Neural cell (in vitro differentiated cells): ENCODE measurements around the gene QKI. TPM values are rescaled to one million over a fixed set of nuclear protein-coding genes. Genes with fewer than 3 reads are reported as not detected.

Experiments
- H2AFZ ChIP-seq: fragments of 200-600, 300-800 bp; sonication (generic), shearing (Covaris generic); 2 replicates; pipeline ENCODE4 v1.6.0; 2014; ENCODE audit warnings: low read depth, mild to moderate bottlenecking, antibody characterized with exemption, low read length, moderate library complexity
- H3F3A ChIP-seq: fragments of 200-600 bp; shearing (Covaris generic); 2 replicates; pipeline ENCODE4 v1.6.1; 2016; ENCODE audit warnings: mild to moderate bottlenecking, moderate library complexity, mixed read lengths, antibody characterized with exemption, low read length; ENCODE audit not compliant: insufficient read depth, poor library complexity, severe bottlenecking
- H3K27ac ChIP-seq: fragments of 200-600, 300-800 bp; sonication (generic), shearing (Covaris generic); 2 replicates; pipeline ENCODE4 v1.5.1; 2014; ENCODE audit warnings: mild to moderate bottlenecking, low read length, moderate library complexity
- H3K27me3 ChIP-seq: fragments of 300-800, 200-600 bp; sonication (generic), shearing (Covaris generic); 2 replicates; pipeline ENCODE4 v1.6.0; 2014; ENCODE audit warnings: mild to moderate bottlenecking, low read depth, low read length, moderate library complexity; ENCODE audit not compliant: insufficient read depth
- H3K36me3 ChIP-seq: fragments of 300-800, 200-600 bp; sonication (generic), shearing (Covaris generic); 2 replicates; pipeline ENCODE4 v1.5.1; 2014; ENCODE audit warnings: mild to moderate bottlenecking, antibody characterized with exemption, low read length, moderate library complexity; ENCODE audit not compliant: insufficient read depth
- H3K4me2 ChIP-seq: fragments of 300-800, 200-600 bp; sonication (generic), shearing (Covaris generic); 2 replicates; pipeline ENCODE4 v1.6.0; 2014; ENCODE audit warnings: mild to moderate bottlenecking, low read length
- H3K4me3 ChIP-seq: fragments of 300-800, 200-600 bp; sonication (generic), shearing (Covaris generic); 2 replicates; pipeline ENCODE4 v1.5.1; 2014; ENCODE audit warnings: mild to moderate bottlenecking, low read length, moderate library complexity
- H3K79me2 ChIP-seq: fragments of 200-600 bp; shearing (Covaris generic); replicated peaks from 2 replicates; pipeline ENCODE4 v1.6.0; 2014; ENCODE audit warnings: mild to moderate bottlenecking, low read length, moderate library complexity; ENCODE audit not compliant: insufficient read depth
- H3K9ac ChIP-seq: fragments of 300-800, 200-600 bp; sonication (generic), shearing (Covaris generic); 2 replicates; pipeline ENCODE4 v1.6.1; 2016; ENCODE audit warnings: mild to moderate bottlenecking, low read length, mixed read lengths
- H3K9me2 ChIP-seq: fragments of 200-600 bp; shearing (Covaris generic); 2 replicates; pipeline ENCODE4 v1.6.1; 2016; ENCODE audit warnings: mild to moderate bottlenecking, low read length, mixed read lengths; ENCODE audit not compliant: insufficient read depth
- H3K9me3 ChIP-seq: fragments of 200-600, 300-800 bp; sonication (generic), shearing (Covaris generic); 2 replicates; pipeline ENCODE4 v1.6.1; 2016; ENCODE audit warnings: mild to moderate bottlenecking, mixed run types, low read length, moderate library complexity, mixed read lengths
- H4K20me1 ChIP-seq: fragments of 200-600 bp; shearing (Covaris generic); 2 replicates; pipeline ENCODE4 v1.6.1; 2016; ENCODE audit warnings: mild to moderate bottlenecking, mixed run types; ENCODE audit not compliant: insufficient read depth
- CTCF ChIP-seq: fragments of 450-650 bp; IDR thresholded peaks from 2 replicates; pipeline ENCODE4 v1.5.1; 2014; ENCODE audit warnings: antibody characterized with exemption, mild to moderate bottlenecking, moderate library complexity; ENCODE audit not compliant: poor library complexity, severe bottlenecking
- EP300 ChIP-seq: fragments of 450-650 bp; conservative IDR thresholded peaks from 2 replicates; pipeline ENCODE4 v1.6.1; 2014; ENCODE audit warnings: antibody characterized with exemption, mild to moderate bottlenecking, moderate library complexity; ENCODE audit not compliant: poor library complexity, severe bottlenecking
- EZH2 ChIP-seq: fragments of 200-600, 300-800 bp; shearing (Covaris generic), sonication (generic); IDR thresholded peaks from 2 replicates; pipeline ENCODE4 v1.6.1; 2014; ENCODE audit warnings: antibody characterized with exemption, low read length, borderline replicate concordance, mild to moderate bottlenecking; ENCODE audit not compliant: insufficient read depth, poor library complexity, severe bottlenecking
- MXI1 ChIP-seq: fragments of 450-650 bp; conservative IDR thresholded peaks from 2 replicates; pipeline ENCODE4 v1.6.1; 2014; ENCODE audit warnings: antibody characterized with exemption, mild to moderate bottlenecking; ENCODE audit not compliant: poor library complexity, severe bottlenecking
- POLR2AphosphoS5 ChIP-seq: IDR thresholded peaks from 2 replicates; pipeline ENCODE4 v1.6.1; 2012
- RAD21 ChIP-seq: fragments of 450-650 bp; conservative IDR thresholded peaks from 2 replicates; pipeline ENCODE4 v1.6.1; 2014; ENCODE audit warnings: antibody characterized with exemption, mild to moderate bottlenecking, moderate library complexity
- REST ChIP-seq: IDR thresholded peaks from 2 replicates; pipeline ENCODE4 v1.6.1; 2012; ENCODE audit warnings: borderline replicate concordance
- SMC3 ChIP-seq: fragments of 450-650 bp; conservative IDR thresholded peaks from 2 replicates; pipeline ENCODE4 v1.6.1; 2014; ENCODE audit warnings: antibody characterized with exemption, mild to moderate bottlenecking, moderate library complexity; ENCODE audit not compliant: poor library complexity
- TAF1 ChIP-seq: IDR thresholded peaks from 2 replicates; pipeline ENCODE4 v1.6.1; 2012; ENCODE audit warnings: low read depth
- polyA plus RNA-seq: library from polyadenylated mRNA; depleted of rRNA; stranded (reverse); fragments of >200 nt; gene quantifications from 2 replicates; pipeline ENCODE4 v1.2.3, GENCODE V29; 2014

The QKI gene
- polyA plus RNA-seq, 1 donor from 2014 or later, result 39.0 TPM

DNA sequence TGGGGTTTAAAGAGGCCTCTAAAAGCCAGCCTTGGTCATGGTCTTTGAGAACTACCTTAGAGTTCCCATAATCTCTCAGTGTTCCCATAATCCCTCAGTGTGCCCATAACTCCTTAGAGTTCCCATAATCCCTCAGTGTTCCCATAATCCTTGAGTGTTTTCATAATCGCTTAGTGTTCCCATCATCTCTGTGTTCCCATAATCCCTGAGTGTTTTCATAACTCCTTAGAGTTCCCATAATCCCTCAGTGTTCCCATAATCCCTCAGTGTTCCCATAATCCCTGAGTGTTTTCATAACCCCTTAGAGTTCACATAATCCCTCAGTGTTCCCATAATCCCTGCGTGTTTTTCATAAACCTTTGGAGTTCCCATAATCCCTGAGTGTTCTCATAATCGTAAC, 199.2 kb downstream of the QKI start:
- no peaks in the 10 kb centered on the region for H4K20me1 ChIP-seq
- no peaks in the 10 kb centered on the region for H3K9me2 ChIP-seq
- no peaks in the 10 kb centered on the region for H3K9me3 ChIP-seq
- H3K27me3 ChIP-seq, result no peaks in the 10 kb centered on the region
- no peak overlapping the region for H3K9ac ChIP-seq
- H2AFZ ChIP-seq, result no peak overlapping the region
- no peaks in the 10 kb centered on the region for H3F3A ChIP-seq
- H3K4me2 ChIP-seq, result no peak overlapping the region
- no peak overlapping the region for H3K4me3 ChIP-seq
- H3K27ac ChIP-seq, result no peak overlapping the region
- H3K79me2 ChIP-seq, result no peaks in the 10 kb centered on the region
- TF ChIP-seq TAF1 (no peak), MXI1 (no peak), SMC3 (no peak), POLR2AphosphoS5 (no peak), RAD21 (no peak), CTCF (no peak), EP300 (no peak), EZH2 (no peak)
- H3K36me3 ChIP-seq, result no peaks in the 10 kb centered on the region

- no peak overlapping the region for H3K4me3 ChIP-seq
- no peaks in the 10 kb centered on the region for H3K79me2 ChIP-seq
- no peaks in the 10 kb centered on the region for H3K9me3 ChIP-seq
- no peaks in the 10 kb centered on the region for H3K9me2 ChIP-seq
- no peaks in the 10 kb centered on the region for H3F3A ChIP-seq
- H3K27me3 ChIP-seq, result no peaks in the 10 kb centered on the region
- no peaks in the 10 kb centered on the region for H4K20me1 ChIP-seq
- H3K27ac ChIP-seq, result no peak overlapping the region
- H3K36me3 ChIP-seq, result no peaks in the 10 kb centered on the region
- TF ChIP-seq EZH2 (no peak), RAD21 (no peak), POLR2AphosphoS5 (no peak), REST (no peak), MXI1 (no peak), TAF1 (no peak), EP300 (no peak), CTCF (no peak), SMC3 (no peak)
- H3K4me2 ChIP-seq, result no peak overlapping the region
- no peak overlapping the region for H2AFZ ChIP-seq
- H3K9ac ChIP-seq, result no peak overlapping the region
These were observed 201.9 kb downstream of the QKI start for GRCh38 chr6:163616452-163616851.
